Measurements from ENCODE around the gene RNFT2. TPM values are rescaled to one million over a fixed set of nuclear protein-coding genes. Genes with fewer than 3 reads are reported as not detected.

Gene RNFT2
- total RNA-seq, 2 experiments from 2014 or later, result 15.8 to 15.9 TPM

- ChIA-PET CTCF (interaction anchor here (1.0 to 1.3 kb wide), 4 partner anchors 29 to 360 kb away, joined by 3 to 4 read pairs (median 3); no protein-coding TSS in a partner anchor), POLR2A (no interaction called here)
- Mint-ChIP-seq H3K36me3 (peaks cover 13% of the 10 kb centered on the region), H3K27me3 (no peaks in the 10 kb centered on the region), H3K4me3 (peak overlapping the region; percentile 65), H3K4me1 (ENCODE audit: low read depth) (peaks cover 6% of the 10 kb centered on the region), H3K27ac (no peak overlapping the region), H3K9me3 (no peaks in the 10 kb centered on the region)
- intact Hi-C loops (cut with micrococcal nuclease), result no loop called here
- peak; percentile 63 for DNase-seq
These were observed 21.9 kb downstream of the RNFT2 start for GRCh38 chr12:116759783-116760621.

- Mint-ChIP-seq H3K36me3 (peaks cover 11% of the 10 kb centered on the region), H3K9me3 (no peaks in the 10 kb centered on the region), H3K27me3 (no peaks in the 10 kb centered on the region), H3K4me3 (peak overlapping the region; percentile 65), H3K27ac (no peak overlapping the region), H3K4me1 (ENCODE audit: low read depth) (peaks cover 6% of the 10 kb centered on the region)
- no peak for DNase-seq
- intact Hi-C loops (cut with micrococcal nuclease), result no loop called here
- ChIA-PET POLR2A (no interaction called here), CTCF (interaction anchor here (1.0 to 1.3 kb wide), 3 partner anchors 30 to 358 kb away, joined by 3 read pairs; no protein-coding TSS in a partner anchor)
These were observed 22.5 kb downstream of the RNFT2 start for GRCh38 chr12:116760622-116761020.

- ChIA-PET CTCF (no interaction called here), POLR2A (no interaction called here)
- DNase-seq, result no peak
- Mint-ChIP-seq H3K4me3 (no peak overlapping the region), H3K36me3 (peaks cover 11% of the 10 kb centered on the region), H3K9me3 (no peaks in the 10 kb centered on the region), H3K27ac (no peak overlapping the region), H3K27me3 (no peaks in the 10 kb centered on the region), H3K4me1 (ENCODE audit: low read depth) (peaks cover 6% of the 10 kb centered on the region)
- intact Hi-C loops (cut with micrococcal nuclease), result no loop called here
These were observed 23.4 kb downstream of the RNFT2 start for GRCh38 chr12:116761499-116761898.

- H3K27ac Mint-ChIP-seq, result no peak overlapping the region
- DNase-seq, result no peak
- ChIA-PET POLR2A (no interaction called here), CTCF (no interaction called here)
- H3K9me3 Mint-ChIP-seq, result no peaks in the 10 kb centered on the region
- intact Hi-C loops (cut with micrococcal nuclease), result no loop called here
- no peaks in the 10 kb centered on the region for H3K4me1 Mint-ChIP-seq (ENCODE audit: low read depth)
- no peak overlapping the region for H3K4me3 Mint-ChIP-seq
- no peaks in the 10 kb centered on the region for H3K27me3 Mint-ChIP-seq
- peaks cover 3% of the 10 kb centered on the region for H3K36me3 Mint-ChIP-seq
These were observed 27.2 kb downstream of the RNFT2 start for GRCh38 chr12:116765271-116765670.

- Mint-ChIP-seq H3K27me3 (no peaks in the 10 kb centered on the region), H3K36me3 (no peaks in the 10 kb centered on the region), H3K4me3 (no peak overlapping the region), H3K4me1 (ENCODE audit: low read depth) (no peaks in the 10 kb centered on the region), H3K9me3 (no peaks in the 10 kb centered on the region), H3K27ac (no peak overlapping the region)
- ChIA-PET CTCF (no interaction called here), POLR2A (no interaction called here)
- no peak for DNase-seq
- intact Hi-C loops (cut with micrococcal nuclease), result no loop called here
These were observed 28.2 kb downstream of the RNFT2 start for GRCh38 chr12:116766285-116766684.

- ChIA-PET CTCF (no interaction called here), POLR2A (no interaction called here)
- no peaks in the 10 kb centered on the region for H3K4me1 Mint-ChIP-seq (ENCODE audit: low read depth)
- no peaks in the 10 kb centered on the region for H3K9me3 Mint-ChIP-seq
- no peaks in the 10 kb centered on the region for H3K36me3 Mint-ChIP-seq
- no peak for DNase-seq
- H3K4me3 Mint-ChIP-seq, result no peak overlapping the region
- H3K27ac Mint-ChIP-seq, result no peak overlapping the region
- H3K27me3 Mint-ChIP-seq, result no peaks in the 10 kb centered on the region
- intact Hi-C loops (cut with micrococcal nuclease), result no loop called here
These were observed 28.6 kb downstream of the RNFT2 start for GRCh38 chr12:116766746-116767145.

GRCh38 chr12:116771651-116772050 is 33.5 kb downstream of the RNFT2 start:
- ChIA-PET POLR2A (no interaction called here), CTCF (no interaction called here)
- no peaks in the 10 kb centered on the region for H3K27me3 Mint-ChIP-seq
- no peak overlapping the region for H3K27ac Mint-ChIP-seq
- no peaks in the 10 kb centered on the region for H3K36me3 Mint-ChIP-seq
- no peaks in the 10 kb centered on the region for H3K9me3 Mint-ChIP-seq
- intact Hi-C loops (cut with micrococcal nuclease), result no loop called here
- no peaks in the 10 kb centered on the region for H3K4me1 Mint-ChIP-seq (ENCODE audit: low read depth)
- no peak for DNase-seq
- no peak overlapping the region for H3K4me3 Mint-ChIP-seq

GRCh38 chr12:116773276-116773731 is 35.2 kb downstream of the RNFT2 start:
- intact Hi-C loops (cut with micrococcal nuclease), result no loop called here
- Mint-ChIP-seq H3K9me3 (no peaks in the 10 kb centered on the region), H3K36me3 (no peaks in the 10 kb centered on the region), H3K4me3 (no peak overlapping the region), H3K4me1 (ENCODE audit: low read depth) (no peaks in the 10 kb centered on the region), H3K27me3 (no peaks in the 10 kb centered on the region), H3K27ac (no peak overlapping the region)
- ChIA-PET CTCF (no interaction called here), POLR2A (no interaction called here)
- DNase-seq, result no peak

GRCh38 chr12:116774020-116774419 is 35.9 kb downstream of the RNFT2 start:
- Mint-ChIP-seq H3K27me3 (no peaks in the 10 kb centered on the region), H3K4me3 (no peak overlapping the region), H3K4me1 (ENCODE audit: low read depth) (no peaks in the 10 kb centered on the region), H3K9me3 (no peaks in the 10 kb centered on the region), H3K36me3 (no peaks in the 10 kb centered on the region), H3K27ac (no peak overlapping the region)
- ChIA-PET CTCF (no interaction called here), POLR2A (no interaction called here)
- no peak for DNase-seq
- intact Hi-C loops (cut with micrococcal nuclease), result no loop called here

- POLR2A ChIA-PET, result no interaction called here
- CTCF ChIA-PET, result no interaction called here
- Mint-ChIP-seq H3K27me3 (no peaks in the 10 kb centered on the region), H3K9me3 (no peaks in the 10 kb centered on the region), H3K36me3 (peaks cover 11% of the 10 kb centered on the region), H3K27ac (no peak overlapping the region), H3K4me3 (no peak overlapping the region), H3K4me1 (ENCODE audit: low read depth) (no peaks in the 10 kb centered on the region)
- intact Hi-C loops (cut with micrococcal nuclease), result no loop called here
- DNase-seq, result no peak
These were observed 39.1 kb downstream of the RNFT2 start for GRCh38 chr12:116777245-116777644.

GRCh38 chr12:116779597-116779996 is 41.5 kb downstream of the RNFT2 start:
- Mint-ChIP-seq H3K36me3 (peaks cover 13% of the 10 kb centered on the region), H3K4me3 (no peak overlapping the region), H3K27me3 (no peaks in the 10 kb centered on the region), H3K9me3 (no peaks in the 10 kb centered on the region), H3K27ac (no peak overlapping the region), H3K4me1 (ENCODE audit: low read depth) (no peaks in the 10 kb centered on the region)
- intact Hi-C loops (cut with micrococcal nuclease), result no loop called here
- CTCF ChIA-PET, result no interaction called here
- POLR2A ChIA-PET, result no interaction called here
- no peak for DNase-seq

- intact Hi-C loops (cut with micrococcal nuclease), result no loop called here
- ChIA-PET CTCF (no interaction called here), POLR2A (no interaction called here)
These were observed 42.8 kb downstream of the RNFT2 start for GRCh38 chr12:116780942-116781341.

GRCh38 chr12:116783525-116784237 is 45.6 kb downstream of the RNFT2 start:
- Mint-ChIP-seq H3K27ac (no peak overlapping the region), H3K4me3 (no peak overlapping the region), H3K27me3 (no peaks in the 10 kb centered on the region), H3K36me3 (peaks cover 19% of the 10 kb centered on the region), H3K4me1 (ENCODE audit: low read depth) (no peaks in the 10 kb centered on the region), H3K9me3 (no peaks in the 10 kb centered on the region)
- ChIA-PET CTCF (no interaction called here), POLR2A (no interaction called here)
- intact Hi-C loops (cut with micrococcal nuclease), result no loop called here
- DNase-seq, result no peak

More at GRCh38 chr12:116780942-116781341, 42.8 kb downstream of the RNFT2 start:
- no peak for DNase-seq
- Mint-ChIP-seq H3K27ac (no peak overlapping the region), H3K4me1 (ENCODE audit: low read depth) (no peaks in the 10 kb centered on the region), H3K27me3 (no peaks in the 10 kb centered on the region), H3K4me3 (no peak overlapping the region), H3K9me3 (no peaks in the 10 kb centered on the region), H3K36me3 (peaks cover 17% of the 10 kb centered on the region)

Data from activated CD4-positive, alpha-beta memory T cell treated with anti-CD3 and anti-CD28 coated beads for 36 hours (primary cell).